DMS53 (cell line): Measurements from ENCODE around the gene TMEM178A.
"Not testable (repeated sequence)": the region's sequence is repeated elsewhere in the genome, so short reads cannot be mapped to it uniquely, and the experiment has no call there.

Experiments used
- DNase-seq: peaks from one replicate; lab custom pipeline; 2025; lab: John Stamatoyannopoulos, UW

Gene TMEM178A

DNA sequence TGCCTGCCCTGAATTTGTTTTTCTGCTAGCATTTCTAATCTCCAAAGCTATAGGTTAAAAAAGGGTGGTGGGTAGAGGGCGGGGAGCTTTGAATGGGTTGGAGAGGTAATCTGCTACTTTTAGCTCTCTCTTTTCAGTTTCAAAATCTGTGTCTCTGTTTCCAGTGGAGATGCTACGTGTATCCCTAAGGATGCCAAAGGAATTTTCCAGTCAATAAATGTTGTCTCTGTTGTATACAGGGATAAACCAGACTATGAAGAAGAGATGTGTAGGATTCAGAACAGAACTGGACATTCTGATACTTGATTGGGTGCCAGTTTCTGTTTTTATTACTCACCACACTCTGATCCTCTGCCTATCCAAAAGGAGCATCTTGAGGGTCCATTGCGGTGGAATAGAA is 50.1 kb downstream of the TMEM178A start:
- no peak for DNase-seq

DNA sequence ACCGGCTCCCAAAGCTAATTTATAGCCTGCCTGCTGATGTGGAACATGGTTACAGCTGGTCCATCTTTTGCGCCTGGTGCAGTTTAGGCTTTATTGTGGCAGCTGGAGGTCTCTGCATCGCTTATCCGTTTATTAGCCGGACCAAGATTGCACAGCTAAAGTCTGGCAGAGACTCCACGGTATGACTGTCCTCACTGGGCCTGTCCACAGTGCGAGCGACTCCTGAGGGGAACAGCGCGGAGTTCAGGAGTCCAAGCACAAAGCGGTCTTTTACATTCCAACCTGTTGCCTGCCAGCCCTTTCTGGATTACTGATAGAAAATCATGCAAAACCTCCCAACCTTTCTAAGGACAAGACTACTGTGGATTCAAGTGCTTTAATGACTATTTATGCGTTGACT is 51.4 kb downstream of the TMEM178A start:
- no peak for DNase-seq

DNA sequence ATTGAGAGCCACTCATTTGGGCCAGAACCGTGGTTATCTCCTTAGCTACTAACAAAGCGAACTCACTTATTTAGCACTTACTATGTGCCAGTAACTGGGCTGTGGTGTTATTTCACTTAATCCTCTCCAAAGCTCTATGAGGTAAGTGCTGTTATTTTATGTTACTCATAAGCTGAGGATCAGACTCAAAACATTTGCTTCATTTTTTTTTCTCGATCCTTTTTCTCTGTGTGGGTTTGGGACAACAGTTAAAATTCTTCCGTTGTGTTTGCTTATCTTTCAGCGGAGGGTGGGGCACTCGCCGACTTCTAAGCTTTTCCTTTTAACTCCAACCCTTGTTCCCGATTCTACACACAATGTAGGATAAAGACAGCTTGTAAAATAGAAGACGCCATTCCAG is 52.8 kb downstream of the TMEM178A start:
- no peak for DNase-seq

DNA sequence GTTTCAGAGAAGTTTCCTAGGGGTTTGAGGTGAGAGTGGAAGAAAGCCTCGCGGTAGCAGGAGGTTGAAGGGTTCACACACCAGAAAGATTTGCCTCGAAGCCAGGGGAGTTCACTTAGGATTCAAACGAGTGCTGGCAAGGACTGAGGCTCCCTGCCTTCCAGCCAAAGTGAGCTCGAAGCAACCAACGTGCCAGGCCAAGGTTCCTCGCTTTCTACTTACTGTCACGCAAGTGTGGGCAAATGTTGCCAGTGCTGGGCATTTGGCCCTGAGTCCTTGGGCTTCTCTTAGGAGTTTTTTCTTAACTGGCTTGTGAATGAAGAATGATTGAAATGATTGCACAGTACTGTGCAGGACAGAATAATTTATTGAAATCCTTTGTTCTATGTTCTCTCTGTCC is 53.6 kb downstream of the TMEM178A start:
- DNase-seq: no peak

GRCh38 chr2:39720970-39721369 is 55.3 kb downstream of the TMEM178A start:
- no peak for DNase-seq

DNA sequence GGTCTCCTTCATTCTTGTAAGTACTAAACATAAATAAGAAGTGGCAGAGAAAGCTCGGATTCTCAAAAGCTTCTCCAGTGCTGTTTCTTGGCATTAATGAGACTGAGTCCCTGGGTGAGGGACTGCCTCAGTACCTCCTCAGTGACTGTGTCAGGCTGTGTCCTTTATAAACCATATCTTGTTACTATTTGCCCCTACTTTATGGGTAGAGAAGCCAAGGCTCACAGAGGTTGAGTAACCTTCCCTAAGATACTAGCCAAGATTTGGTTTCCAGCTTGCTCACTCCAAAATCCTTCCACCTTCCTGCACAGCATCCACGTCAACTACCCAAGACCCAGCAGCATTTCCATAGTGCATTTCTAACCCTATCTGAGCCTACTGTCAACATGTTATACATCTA is 57.8 kb downstream of the TMEM178A start:
- DNase-seq: no peak

GRCh38 chr2:39723946-39724827 is 58.5 kb downstream of the TMEM178A start:
- DNase-seq: no peak

DNA sequence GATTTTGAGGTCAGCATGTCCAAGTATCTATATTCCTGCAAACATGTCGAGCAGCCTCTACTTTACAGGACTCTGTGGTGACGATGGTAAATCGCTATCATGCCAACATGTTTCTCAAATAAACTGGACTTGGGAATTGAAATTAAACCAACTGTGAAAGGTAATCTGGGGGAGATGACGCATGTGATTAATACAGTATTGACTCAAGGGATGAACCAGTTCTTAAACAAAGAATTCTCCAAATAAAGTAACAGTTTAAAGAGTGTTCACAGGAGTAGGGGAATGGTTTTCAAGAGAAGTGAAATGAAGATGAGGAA is 59.1 kb downstream of the TMEM178A start:
- DNase-seq: peak; percentile 11

GRCh38 chr2:39725401-39725800 is 59.7 kb downstream of the TMEM178A start:
- no peak for DNase-seq

DNA sequence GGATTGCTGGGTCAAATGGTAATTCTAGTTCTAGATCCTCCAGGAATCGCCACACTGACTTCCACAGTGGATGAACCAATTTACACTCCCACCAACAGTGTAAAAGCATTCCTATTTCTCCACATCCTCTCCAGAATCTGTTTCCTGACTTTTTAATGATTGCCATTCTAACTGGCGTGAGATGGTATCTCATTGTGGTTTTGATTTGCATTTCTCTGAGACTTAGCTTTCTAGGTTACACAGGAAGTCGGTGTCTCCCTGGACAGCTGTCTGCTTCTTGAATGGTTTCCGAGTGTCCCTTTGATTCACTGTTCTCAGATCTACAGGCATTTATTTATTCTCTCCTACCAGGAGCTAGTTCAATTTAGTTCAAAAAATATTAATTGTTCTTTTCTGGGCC is 62.4 kb downstream of the TMEM178A start:
- not testable (repeated sequence) for DNase-seq

- DNase-seq: peak; percentile 64
Measured at GRCh38 chr2:39728941-39729351, 63.2 kb downstream of the TMEM178A start.

- no peak for DNase-seq
Measured at GRCh38 chr2:39730276-39730675, 64.6 kb downstream of the TMEM178A start.

GRCh38 chr2:39730685-39731302 is 65.1 kb downstream of the TMEM178A start:
- DNase-seq: peak; percentile 56

GRCh38 chr2:39731546-39731945 is 65.8 kb downstream of the TMEM178A start:
- DNase-seq: no peak

GRCh38 chr2:39732482-39732881 is 66.8 kb downstream of the TMEM178A start:
- peak; percentile 22 for DNase-seq

DNA sequence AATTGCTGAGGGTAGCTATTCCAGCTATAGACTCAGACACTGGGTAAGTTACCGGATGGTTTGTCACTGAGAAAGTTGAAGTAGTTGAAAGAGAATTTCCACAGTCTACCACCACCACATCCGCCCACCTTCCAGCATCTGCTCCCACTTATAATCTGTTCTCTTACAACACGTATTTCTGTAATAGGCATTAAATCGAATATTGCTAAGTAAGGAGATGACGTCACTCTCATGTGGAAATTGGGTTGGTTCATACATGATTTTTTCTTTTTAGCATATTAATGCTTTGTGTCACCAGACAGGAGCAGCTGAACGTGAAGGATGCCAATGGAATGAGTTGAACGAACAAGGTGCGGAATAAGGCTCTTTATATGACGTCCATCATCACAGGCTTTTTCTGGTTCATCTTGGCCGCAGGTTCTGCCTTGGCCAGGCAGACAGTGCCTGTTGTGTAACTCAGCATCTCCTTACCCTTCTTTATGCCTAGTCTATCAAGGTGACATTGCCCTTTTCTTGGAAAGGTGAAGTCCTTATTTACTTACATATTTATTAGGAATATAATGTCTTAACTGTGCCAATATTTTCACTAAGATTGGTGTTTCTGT is 67.5 kb downstream of the TMEM178A start:
- DNase-seq: no peak

GRCh38 chr2:39734445-39734844 is 68.7 kb downstream of the TMEM178A start:
- no peak for DNase-seq

DNA sequence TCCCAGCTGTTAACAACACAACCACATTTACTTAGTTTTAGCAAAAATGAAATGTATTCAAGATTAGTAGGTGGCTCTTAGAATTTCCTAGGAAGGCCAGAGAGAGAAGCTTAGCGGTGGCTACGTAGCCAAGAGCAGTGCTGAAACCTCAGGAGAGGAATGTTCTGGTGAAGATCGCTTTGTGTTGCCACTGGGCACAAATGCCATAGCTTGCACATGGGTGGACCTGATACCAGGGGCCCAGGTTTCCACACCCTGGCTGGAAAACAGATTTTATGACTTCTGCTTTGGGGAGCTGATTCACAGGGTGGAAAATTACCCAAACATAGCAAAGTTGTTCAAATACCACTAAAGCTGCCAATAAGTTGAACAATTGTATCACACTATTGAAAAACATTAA is 69.9 kb downstream of the TMEM178A start:
- DNase-seq: no peak

DNA sequence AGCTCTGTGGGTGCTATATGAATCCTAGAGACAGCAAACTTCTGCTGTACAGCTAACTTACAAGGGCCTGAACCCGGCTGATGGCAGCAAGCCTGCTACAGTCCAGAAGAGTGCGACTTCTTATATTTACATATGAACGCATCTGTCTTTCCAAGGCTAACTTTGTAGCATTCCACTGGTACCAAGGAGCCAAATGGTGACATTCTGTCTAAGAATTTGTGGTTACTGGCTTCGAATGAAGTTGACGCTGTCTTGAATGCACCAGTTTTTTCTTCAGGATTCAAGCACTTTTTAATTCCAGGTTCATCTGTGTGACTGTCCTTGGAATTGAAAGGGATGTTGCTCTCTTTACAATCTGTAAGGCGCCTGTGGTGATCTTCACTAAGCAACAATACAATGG is 70.9 kb downstream of the TMEM178A start:
- no peak for DNase-seq

DNA sequence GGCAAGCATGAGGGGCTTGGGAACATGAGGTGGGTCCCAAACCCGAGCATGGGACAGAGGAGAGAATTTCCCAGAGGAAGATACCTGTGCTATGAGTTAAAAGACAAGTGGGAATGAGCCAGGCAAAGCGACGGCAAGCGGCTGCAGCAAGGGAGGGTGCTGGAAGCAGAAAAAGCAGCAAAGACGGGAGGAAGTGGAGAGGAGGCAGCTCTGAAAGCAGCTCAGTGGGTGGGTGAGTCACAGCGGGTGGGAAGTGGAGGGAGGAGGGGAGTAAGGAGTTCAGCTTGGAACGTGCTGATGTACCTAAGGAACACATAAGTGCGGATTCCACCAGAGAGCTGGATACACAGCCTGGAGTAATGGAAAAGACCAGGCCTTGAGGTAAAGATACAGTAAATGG is 71.9 kb downstream of the TMEM178A start:
- DNase-seq: no peak

DNA sequence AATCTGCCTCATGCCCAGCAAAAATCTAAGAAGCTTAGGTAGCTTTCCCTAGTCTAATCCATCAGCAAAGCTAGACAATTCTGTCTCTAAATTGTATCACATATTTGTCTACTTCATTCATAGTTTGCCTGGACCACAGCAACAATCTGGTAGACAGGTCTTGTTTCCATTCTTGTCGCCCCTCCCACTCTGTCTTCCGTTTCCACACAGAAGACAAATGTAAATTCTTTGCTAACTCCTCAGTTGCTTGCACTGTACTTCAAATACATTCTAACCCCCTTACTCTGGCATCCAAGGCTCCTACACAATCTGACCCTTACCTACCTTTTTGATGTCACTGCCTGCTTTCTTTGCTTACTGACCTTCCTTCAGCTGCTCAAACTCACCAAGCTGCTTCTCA is 73.2 kb downstream of the TMEM178A start:
- DNase-seq: no peak

DNA sequence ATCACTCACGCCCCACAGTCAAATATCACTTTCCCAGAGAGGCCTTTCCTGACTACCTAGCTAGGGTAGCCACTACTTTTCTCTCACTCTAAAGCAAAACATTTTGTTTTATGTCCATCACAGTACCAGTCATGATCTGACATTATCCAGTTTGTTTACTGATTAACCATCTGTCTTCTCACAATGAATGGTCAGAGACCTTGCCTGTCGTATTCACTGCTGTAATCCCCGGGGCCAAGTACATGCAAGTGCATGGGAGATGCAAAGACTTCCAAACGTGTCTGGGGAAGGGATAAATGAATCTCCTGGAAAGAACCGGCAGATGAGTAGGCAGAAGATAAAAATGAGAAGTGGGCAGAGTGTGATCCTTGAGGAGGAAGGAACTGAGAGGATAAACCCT is 73.7 kb downstream of the TMEM178A start:
- DNase-seq: no peak

- no peak for DNase-seq
Measured at GRCh38 chr2:39741871-39742270, 76.2 kb downstream of the TMEM178A start.
